Middle frontal gyrus (tissue), 1 donor: ENCODE measurements around the gene SLX4IP.

Experiments
- DNase-seq: peaks from one replicate; pipeline ENCODE4 v3.0.0-alpha.2; 2015; ENCODE audit warnings: low spot score; ENCODE audit errors: extremely low spot score

The SLX4IP gene

DNA sequence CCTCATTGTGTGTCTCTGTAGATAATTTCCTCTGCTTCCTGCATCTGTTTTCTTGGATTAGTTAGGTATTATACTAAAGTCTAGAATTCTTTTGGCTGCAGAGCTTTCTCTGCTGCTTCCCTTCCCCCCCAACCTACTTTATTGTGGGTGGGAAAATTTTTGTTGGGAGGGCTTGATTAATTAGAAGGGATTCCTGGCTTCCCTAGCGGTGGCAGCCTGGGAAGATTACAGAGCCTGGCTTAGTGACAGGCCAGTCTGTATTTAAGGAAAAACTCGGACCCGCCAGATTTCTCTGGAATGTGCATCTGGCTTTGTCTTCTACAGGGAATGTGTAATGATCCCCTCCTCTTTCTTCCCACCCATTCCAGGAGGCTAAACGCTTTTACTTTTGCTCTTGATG, 31.2 kb downstream of the SLX4IP start:
- DNase-seq = no peak

- DNase-seq = no peak
Measured at GRCh38 chr20:10466855-10467254, 31.8 kb downstream of the SLX4IP start.

DNA sequence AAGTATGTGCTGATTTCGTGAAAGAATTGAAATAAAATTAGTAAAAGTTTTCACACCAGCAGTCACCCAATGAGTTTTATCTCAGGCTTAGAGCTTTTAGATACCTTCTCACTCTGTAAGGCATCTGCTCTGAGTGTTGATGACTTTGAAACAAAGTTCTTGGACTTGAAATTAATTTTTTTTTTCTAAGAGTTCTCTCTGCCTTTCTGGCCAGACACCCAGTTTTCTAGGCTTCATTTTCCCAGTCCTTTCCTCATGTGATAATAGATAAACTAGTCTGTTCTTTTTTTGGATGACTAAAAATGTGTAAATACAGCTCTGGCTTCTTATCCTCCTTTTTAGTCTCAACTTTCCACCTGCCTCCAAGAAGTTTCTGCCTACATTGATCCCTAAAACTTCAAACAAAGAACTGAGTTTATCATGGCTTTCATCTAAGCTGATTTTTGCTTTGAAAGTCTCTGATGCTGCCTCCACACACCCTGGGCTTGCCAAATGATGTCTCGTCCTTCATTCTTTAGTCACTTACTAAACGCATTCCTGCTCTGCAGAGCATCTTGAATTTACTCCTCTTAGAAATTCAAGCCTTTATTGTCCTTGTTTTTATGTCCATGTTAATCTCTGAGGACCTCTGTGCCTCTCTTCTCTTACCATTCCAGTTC, 32.7 kb downstream of the SLX4IP start:
- DNase-seq = no peak

GRCh38 chr20:10468340-10468845, 33.3 kb downstream of the SLX4IP start:
- no peak for DNase-seq

GRCh38 chr20:10469056-10469455, 34.0 kb downstream of the SLX4IP start:
- no peak for DNase-seq

GRCh38 chr20:10469599-10469998, 34.5 kb downstream of the SLX4IP start:
- peak; percentile 65 for DNase-seq

DNA sequence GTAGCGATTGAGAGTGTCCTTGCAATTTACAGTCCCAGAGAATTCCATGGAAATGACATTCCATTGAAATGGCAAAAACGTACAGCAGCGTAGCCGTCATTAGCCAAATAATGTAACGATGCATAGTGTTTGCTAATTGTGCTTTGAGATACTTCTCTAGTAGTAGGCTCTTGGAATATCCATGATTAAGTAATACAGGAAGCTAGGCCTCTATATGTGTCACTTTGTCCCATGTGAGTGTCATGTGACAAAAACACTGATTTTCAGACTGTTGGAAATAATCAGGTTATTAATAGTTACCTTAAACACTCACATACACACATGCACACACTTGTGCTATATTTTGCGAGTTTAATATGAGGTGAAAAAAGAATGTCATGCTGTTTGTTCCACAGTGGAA, 35.2 kb downstream of the SLX4IP start:
- DNase-seq = no peak

- DNase-seq = no peak
Measured at GRCh38 chr20:10472871-10473270, 37.8 kb downstream of the SLX4IP start.

DNA sequence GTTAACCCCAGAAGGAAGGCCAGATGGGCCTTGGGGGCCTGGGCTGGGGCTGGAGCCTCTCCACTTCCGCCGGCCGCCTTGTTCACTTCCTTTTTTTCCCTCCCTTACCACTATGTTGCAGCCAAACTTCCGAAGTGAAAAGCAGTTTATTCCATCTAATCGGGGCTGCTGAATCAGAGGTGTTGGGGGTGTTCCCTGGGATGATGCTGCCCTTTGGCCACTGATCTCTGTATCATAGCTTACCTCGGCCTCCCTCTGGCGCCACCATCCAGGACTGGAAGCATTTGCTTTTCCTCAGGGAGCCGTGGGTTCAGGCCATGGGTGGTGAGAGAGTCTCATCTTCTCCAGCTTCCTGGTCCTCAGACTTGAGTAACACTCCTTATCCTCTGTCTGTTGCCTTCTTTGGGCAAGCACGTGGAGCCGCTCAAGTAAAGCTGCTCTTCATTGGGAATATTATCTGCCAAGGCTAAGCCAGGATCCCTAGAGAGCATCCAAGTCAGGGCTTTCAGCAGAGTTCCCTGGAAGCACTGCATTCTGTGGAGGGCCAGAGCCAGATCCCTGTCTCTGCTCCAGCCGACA, 39.6 kb downstream of the SLX4IP start:
- no peak for DNase-seq

DNA sequence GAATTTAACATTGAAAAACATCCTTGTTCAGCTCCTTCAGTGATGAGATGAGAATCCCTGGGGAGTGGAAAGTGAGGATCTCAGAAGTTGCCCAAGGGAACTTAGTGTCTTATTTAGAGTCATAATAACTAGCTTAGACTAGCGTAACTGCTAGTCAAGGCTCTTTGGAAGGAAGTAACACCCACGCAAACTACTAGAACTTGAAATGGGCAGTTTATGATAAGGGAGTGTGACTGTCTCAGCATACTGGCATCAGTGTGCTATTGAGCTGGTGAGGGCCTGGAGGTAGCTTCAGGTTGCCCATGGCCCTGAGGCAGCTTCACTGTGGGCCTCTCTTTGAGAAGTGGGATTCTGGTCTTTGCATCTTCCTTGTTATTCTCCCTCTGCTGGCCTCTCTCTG, 40.1 kb downstream of the SLX4IP start:
- no peak for DNase-seq

DNA sequence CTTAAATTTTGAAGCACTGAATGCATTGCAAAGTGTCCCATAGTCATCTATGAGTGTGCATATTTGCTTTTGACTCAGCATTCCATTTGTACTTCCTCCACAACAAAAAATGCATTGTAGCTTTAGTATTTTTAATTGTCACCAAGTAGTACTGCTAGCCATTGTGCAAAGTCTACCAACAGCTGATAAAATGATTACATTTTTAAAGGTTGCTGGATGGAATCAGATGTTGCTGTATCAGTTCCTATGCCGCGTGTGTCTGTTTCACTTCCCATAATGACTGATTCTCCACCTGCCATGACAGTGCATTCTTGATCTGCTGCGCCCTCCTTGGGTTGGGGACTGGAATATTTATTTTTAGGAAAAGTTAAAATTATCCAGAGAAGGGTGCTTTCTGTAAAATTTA, 41.2 kb downstream of the SLX4IP start:
- DNase-seq = no peak

GRCh38 chr20:10478205-10478604, 43.1 kb downstream of the SLX4IP start:
- DNase-seq = no peak

DNA sequence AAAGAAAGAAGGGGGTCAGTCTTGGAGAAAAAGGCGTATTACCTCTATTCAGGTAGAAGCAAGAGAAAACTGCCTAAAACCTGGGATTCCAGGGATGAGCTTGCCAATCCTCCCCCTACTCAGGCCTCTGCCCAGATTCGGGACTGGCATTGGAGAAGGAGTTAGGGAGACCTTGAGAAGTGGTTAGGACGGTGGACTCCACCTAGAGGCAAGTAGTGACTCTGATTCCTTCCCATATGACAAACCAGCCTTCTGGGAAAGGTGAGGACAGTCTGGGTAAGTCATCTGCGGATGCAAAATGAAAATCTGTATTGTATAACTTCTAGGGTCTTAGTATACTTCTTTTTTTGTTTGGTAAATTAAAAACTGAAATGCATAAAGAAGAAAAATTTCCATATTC, 43.8 kb downstream of the SLX4IP start:
- no peak for DNase-seq

DNA sequence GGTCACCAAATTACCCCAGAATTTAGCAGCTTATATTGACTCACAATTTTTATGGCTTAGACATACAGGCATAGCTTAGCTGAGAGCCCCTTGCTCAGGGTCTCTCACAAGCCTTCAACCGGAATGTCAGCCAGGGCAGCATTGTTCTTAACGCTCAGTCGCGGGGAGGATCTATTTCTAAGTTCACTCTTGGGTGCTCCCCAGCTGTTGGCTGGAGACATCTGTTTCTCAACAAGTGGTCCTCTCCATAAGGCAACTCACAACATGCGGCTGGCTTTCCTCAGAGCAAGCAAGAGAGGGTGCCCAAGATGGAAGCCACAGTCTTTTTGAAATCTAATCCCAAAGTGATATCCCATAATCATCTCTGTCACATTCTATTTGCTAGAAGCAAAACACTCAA, 46.6 kb downstream of the SLX4IP start:
- no peak for DNase-seq

DNA sequence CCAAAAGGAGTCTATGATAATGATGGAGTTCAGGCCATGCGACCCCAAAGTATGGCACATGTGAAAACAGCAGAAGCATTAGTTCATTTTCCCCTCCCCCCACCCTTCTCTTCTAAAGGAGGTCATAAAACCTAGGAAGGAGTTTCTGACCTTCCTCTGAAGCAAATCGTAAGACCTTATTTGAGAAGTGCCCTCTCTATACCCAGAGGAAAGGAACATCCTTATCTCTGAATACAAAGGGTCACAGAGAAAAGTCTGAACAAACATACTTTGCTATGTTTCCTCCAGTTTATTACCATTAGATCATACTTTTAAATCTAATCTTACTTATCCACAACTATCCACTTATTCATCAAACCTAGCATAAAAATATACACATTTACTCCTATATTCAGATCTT, 48.6 kb downstream of the SLX4IP start:
- DNase-seq = no peak

DNA sequence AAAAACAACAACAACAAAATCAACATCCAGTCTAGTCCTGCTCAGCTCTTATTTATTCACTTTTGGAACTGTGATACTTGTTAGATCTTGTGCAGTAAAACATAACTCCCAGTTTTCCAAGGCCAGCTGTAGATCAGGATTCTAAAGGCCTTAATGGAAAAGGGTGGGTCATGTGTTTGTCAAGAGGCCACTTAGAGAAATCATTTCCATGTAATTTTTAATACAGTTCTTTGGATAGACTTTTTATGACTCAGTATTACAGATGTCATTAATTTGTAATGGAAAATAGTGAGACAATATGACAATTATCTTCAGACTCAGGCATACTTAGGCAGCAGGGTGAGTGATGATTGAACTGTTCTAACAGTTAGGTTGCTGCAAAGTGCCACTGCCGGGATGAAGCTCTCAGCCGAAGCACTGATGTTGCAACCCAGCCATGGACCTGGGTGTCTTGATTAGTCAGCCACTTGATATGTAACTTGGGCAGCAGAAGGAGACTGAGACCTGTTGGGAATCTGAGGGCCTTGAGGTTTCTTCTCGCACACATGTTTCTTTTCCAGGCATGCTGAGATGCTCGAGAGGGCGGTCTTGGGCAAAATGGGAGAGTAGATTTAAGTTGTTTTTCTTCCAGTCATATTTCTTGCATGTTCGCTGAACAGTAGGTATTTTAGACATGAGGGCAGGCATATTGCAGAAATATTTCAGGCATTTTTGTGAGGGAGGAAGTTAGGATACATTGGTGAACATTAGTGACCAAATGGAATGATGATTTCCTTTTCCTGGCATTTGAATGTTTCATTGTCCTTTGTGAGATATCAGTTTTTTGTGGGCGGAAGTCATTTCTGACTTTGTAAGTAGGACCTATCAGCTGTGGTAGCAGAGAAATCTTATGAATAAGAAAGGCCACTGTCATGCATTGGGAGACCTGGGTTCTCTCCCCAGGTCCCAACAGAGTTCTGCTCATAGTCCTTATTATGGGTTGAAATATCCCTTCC, 52.3 kb downstream of the SLX4IP start:
- DNase-seq = no peak

GRCh38 chr20:10488534-10488933, 53.4 kb downstream of the SLX4IP start:
- no peak for DNase-seq

DNA sequence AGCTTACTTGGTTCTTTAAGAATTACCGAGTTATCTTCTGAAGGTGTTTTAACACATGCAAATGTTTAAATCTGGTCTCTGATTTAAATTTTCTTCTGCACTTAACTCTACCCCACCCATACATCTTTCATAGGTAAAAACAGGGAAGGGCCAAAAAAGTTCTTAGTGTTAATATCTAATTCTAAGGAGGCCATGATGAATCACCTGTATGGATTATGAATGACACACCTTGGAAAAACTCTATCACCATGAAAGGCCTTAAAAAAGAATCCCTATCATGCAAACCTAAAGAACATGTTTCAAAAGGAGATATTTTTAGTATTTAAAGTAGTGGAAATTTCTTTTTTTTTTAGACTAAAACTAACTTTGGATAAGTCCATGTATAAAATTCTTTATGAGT, 54.7 kb downstream of the SLX4IP start:
- DNase-seq = no peak

- no peak for DNase-seq
Measured at GRCh38 chr20:10490257-10490656, 55.2 kb downstream of the SLX4IP start.

- no peak for DNase-seq
Measured at GRCh38 chr20:10490706-10491105, 55.6 kb downstream of the SLX4IP start.

DNA sequence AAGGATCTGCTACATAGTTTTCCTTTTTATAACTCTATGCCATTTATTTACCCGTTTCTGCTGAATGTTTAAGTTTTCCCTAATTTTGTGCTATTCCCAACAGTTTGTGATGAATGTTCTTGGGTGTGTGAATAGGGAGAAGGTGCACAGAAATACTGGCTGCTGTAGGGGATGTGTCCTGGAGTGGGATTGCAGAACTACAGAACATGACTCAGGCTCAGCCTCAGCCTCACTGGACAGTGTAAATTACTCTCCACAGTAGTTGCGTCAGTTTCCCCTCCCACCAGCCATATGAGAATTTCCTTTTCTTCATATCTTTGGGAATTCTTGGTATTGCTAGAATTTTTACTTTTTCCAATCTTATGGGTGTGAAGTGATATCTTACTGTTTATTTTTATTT, 57.0 kb downstream of the SLX4IP start:
- no peak for DNase-seq

- no peak for DNase-seq
Measured at GRCh38 chr20:10492844-10493243, 57.7 kb downstream of the SLX4IP start.
